Measurements from ENCODE around the gene ADAM11. TPM values are rescaled to one million over a fixed set of nuclear protein-coding genes. Genes with fewer than 3 reads are reported as not detected.

The ADAM11 gene
- polyA plus RNA-seq, 1 donor (not counting 4 experiments of a cell fraction or from before 2014, with no cell fraction given), result 0.03 TPM

- dilution Hi-C loops (cut with MboI; ENCODE audit: extremely low pct_ligation_motif_present, low sequenced_read_pairs), result no loop called here
- Histone ChIP-seq H4K20me1 (ENCODE audit: control insufficient read depth, extremely low read depth, insufficient read depth, low read length) (no peaks in the 10 kb centered on the region), H3K27ac (ENCODE audit: control insufficient read depth, insufficient read depth, low read length) (no peak overlapping the region), H3K9ac (ENCODE audit: control insufficient read depth, extremely low read depth, insufficient read depth, low read length) (no peak overlapping the region), H3K9me1 (ENCODE audit: control insufficient read depth, extremely low read depth, insufficient read depth, low read length) (no peaks in the 10 kb centered on the region), H3K9me3 (ENCODE audit: control insufficient read depth, low read depth, low read length) (no peaks in the 10 kb centered on the region), H3K4me3 (ENCODE audit: control insufficient read depth in 2 of 3, extremely low read depth in 1 of 3, insufficient read depth in 2 of 3, low read depth in 1 of 3, low read length in 3 of 3) (no peak overlapping the region), H3K79me2 (ENCODE audit: control insufficient read depth, insufficient read depth, low read length) (peaks cover 71% of the 10 kb centered on the region), H3K4me2 (ENCODE audit: control insufficient read depth, extremely low read depth, insufficient read depth, low read depth, low read length) (no peak overlapping the region), H3K27me3 (ENCODE audit: control insufficient read depth, extremely low read depth, insufficient read depth, low read length) (no peaks in the 10 kb centered on the region), H2AFZ (ENCODE audit: control insufficient read depth, low read length) (no peak overlapping the region), H3K36me3 (ENCODE audit: control insufficient read depth in 2 of 2, extremely low read depth in 1 of 2, insufficient read depth in 2 of 2, low read length in 2 of 2) (peaks cover 0 to 2% of the 10 kb centered on the region in 2 experiments), H3K4me1 (ENCODE audit: control insufficient read depth, extremely low read depth, insufficient read depth, low read length) (peaks cover 30% of the 10 kb centered on the region)
- FAIRE-seq (no peak), DNase-seq (ENCODE audit: low read depth, low spot score) (no peak)
- TF ChIP-seq CTCF (optimal IDR thresholded peaks at IDR 0.05 in 1 of 3, IDR thresholded peaks at IDR 0.05 in 1 of 3, conservative IDR thresholded peaks at IDR 0.05 in 1 of 3; ENCODE audit: extremely low read depth in 1 of 3, insufficient read depth in 2 of 3, low read length in 3 of 3), result no peak
- no peak for TF ChIP-seq EZH2 (IDR thresholded peaks at IDR 0.05; ENCODE audit: low read length)
Measured at GRCh38 chr17:44826123-44826790, 67.5 kb downstream of the ADAM11 start.

DNA sequence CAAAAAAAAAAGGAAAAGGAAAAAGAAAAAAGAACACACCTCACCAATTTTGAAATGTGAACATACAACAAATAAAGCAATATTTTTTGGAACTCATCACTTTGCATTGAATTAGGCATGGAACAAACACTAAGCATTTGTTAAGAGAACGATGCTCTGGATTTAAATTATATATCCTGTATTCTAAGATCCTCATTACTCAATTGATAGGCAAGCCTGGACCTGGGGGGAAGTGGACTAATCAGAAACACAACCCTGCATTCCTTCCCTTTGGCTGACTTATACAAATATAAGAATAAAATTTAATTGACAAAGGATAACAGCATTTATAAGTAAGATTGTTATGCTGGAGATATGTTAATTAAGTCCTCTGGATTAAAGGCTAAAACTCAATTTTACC lies 69.1 kb downstream of the ADAM11 start:
- H3K27me3 ChIP-seq (ENCODE audit: control insufficient read depth, extremely low read depth, insufficient read depth, low read length), result no peaks in the 10 kb centered on the region
- peaks cover 66% of the 10 kb centered on the region for H3K79me2 ChIP-seq (ENCODE audit: control insufficient read depth, insufficient read depth, low read length)
- no peak overlapping the region for H2AFZ ChIP-seq (ENCODE audit: control insufficient read depth, low read length)
- H3K36me3 ChIP-seq (ENCODE audit: control insufficient read depth in 2 of 2, extremely low read depth in 1 of 2, insufficient read depth in 2 of 2, low read length in 2 of 2), result peaks cover 0 to 2% of the 10 kb centered on the region in 2 experiments
- peak overlapping the region; percentile 85 for H3K9ac ChIP-seq (ENCODE audit: control insufficient read depth, extremely low read depth, insufficient read depth, low read length)
- TF ChIP-seq CTCF (optimal IDR thresholded peaks at IDR 0.05 in 1 of 3, IDR thresholded peaks at IDR 0.05 in 1 of 3, conservative IDR thresholded peaks at IDR 0.05 in 1 of 3; ENCODE audit: extremely low read depth in 1 of 3, insufficient read depth in 2 of 3, low read length in 3 of 3), result no peak
- no peak for TF ChIP-seq EZH2 (IDR thresholded peaks at IDR 0.05; ENCODE audit: low read length)
- no peaks in the 10 kb centered on the region for H3K9me1 ChIP-seq (ENCODE audit: control insufficient read depth, extremely low read depth, insufficient read depth, low read length)
- no peaks in the 10 kb centered on the region for H4K20me1 ChIP-seq (ENCODE audit: control insufficient read depth, extremely low read depth, insufficient read depth, low read length)
- no peak for DNase-seq (ENCODE audit: low read depth, low spot score)
- H3K4me2 ChIP-seq (ENCODE audit: control insufficient read depth, extremely low read depth, insufficient read depth, low read depth, low read length), result peak overlapping the region; percentile 98
- peak overlapping the region; percentile 79 to 95 (median 91) for H3K4me3 ChIP-seq (ENCODE audit: control insufficient read depth in 2 of 3, extremely low read depth in 1 of 3, insufficient read depth in 2 of 3, low read depth in 1 of 3, low read length in 3 of 3)
- FAIRE-seq, result no peak
- no peaks in the 10 kb centered on the region for H3K9me3 ChIP-seq (ENCODE audit: control insufficient read depth, low read depth, low read length)
- H3K4me1 ChIP-seq (ENCODE audit: control insufficient read depth, extremely low read depth, insufficient read depth, low read length), result peaks cover 21% of the 10 kb centered on the region
- dilution Hi-C loops (cut with MboI; ENCODE audit: extremely low pct_ligation_motif_present, low sequenced_read_pairs), result no loop called here
- peak overlapping the region; percentile 40 for H3K27ac ChIP-seq (ENCODE audit: control insufficient read depth, insufficient read depth, low read length)
